Caco-2 (cell line): ENCODE measurements around the gene MPIG6B. TPM values are rescaled to one million over a fixed set of nuclear protein-coding genes. Genes with fewer than 3 reads are reported as not detected.

Experiments used
- BruUV-seq: library from RNA; stranded (reverse); fragments of 400-500 nt; replicated peaks from 2 replicates; lab custom pipeline; 2021; lab: Mats Ljungman, UMichigan
- CTCF ChIA-PET: fragments of 300-600 bp; sonication (Branson Sonifier 250); formaldehyde crosslinking; loops from one replicate; lab custom pipeline; 2022; ENCODE audit warnings: antibody characterized with exemption; lab: Charles Lee
- POLR2A ChIA-PET: fragments of 300-600 bp; sonication (Branson Sonifier 250); formaldehyde crosslinking; loops from one replicate; lab custom pipeline; 2022; ENCODE audit warnings: antibody characterized with exemption; lab: Charles Lee
- DNase-seq, 2 experiments: peaks; one replicate each; pipeline versions ENCODE4 v3.0.0 to v3.0.0-alpha.2; 2020 to 2022
- H3K27me3 ChIP-seq: replicated peaks from 2 replicates; pipeline ENCODE4 v1.6.0; 2011; ENCODE audit warnings: low read length; ENCODE audit not compliant: control insufficient read depth, insufficient read depth
- H3K36me3 ChIP-seq: 2 replicates; pipeline ENCODE4 v1.5.1; 2011; ENCODE audit warnings: low read length; ENCODE audit not compliant: control insufficient read depth, insufficient read depth
- H3K4me1 ChIP-seq: fragments of 250-450 bp; sonication (Bioruptor Pico); 2 replicates; pipeline ENCODE4 v1.5.1; 2020; ENCODE audit warnings: mild to moderate bottlenecking
- H3K4me3 ChIP-seq: 2 replicates; pipeline ENCODE4 v1.5.1; 2011; ENCODE audit warnings: low read depth, mild to moderate bottlenecking, control low read depth, low read length
- H3K9me3 ChIP-seq: fragments of 250-450 bp; sonication (Bioruptor Pico); 2 replicates; pipeline ENCODE4 v1.5.1; 2020; ENCODE audit warnings: mild to moderate bottlenecking, moderate library complexity
- H3K27ac Mint-ChIP-seq: one replicate; pipeline ENCODE4 v1.8.0; 2022; ENCODE audit warnings: mixed read lengths; ENCODE audit not compliant: unreplicated experiment
- H3K27me3 Mint-ChIP-seq: one replicate; pipeline ENCODE4 v1.8.0; 2022; ENCODE audit warnings: mixed read lengths; ENCODE audit not compliant: insufficient read depth, unreplicated experiment
- H3K36me3 Mint-ChIP-seq: one replicate; pipeline ENCODE4 v1.8.0; 2022; ENCODE audit warnings: mild to moderate bottlenecking, mixed read lengths; ENCODE audit not compliant: insufficient read depth, unreplicated experiment
- H3K4me1 Mint-ChIP-seq: one replicate; pipeline ENCODE4 v1.8.0; 2022; ENCODE audit warnings: low read depth, mixed read lengths; ENCODE audit not compliant: unreplicated experiment
- H3K4me3 Mint-ChIP-seq: one replicate; pipeline ENCODE4 v1.8.0; 2022; ENCODE audit warnings: mild to moderate bottlenecking, moderate library complexity, mixed read lengths; ENCODE audit not compliant: unreplicated experiment
- H3K9me3 Mint-ChIP-seq: one replicate; pipeline ENCODE4 v1.8.0; 2022; ENCODE audit warnings: mixed read lengths; ENCODE audit not compliant: unreplicated experiment
- intact Hi-C: fragments of 100-400 bp; cut with micrococcal nuclease; formaldehyde crosslinking; loops from one replicate; pipeline ENCODE4 v1.10.0; 2022; ENCODE audit not compliant: unreplicated experiment
- total RNA-seq: library from RNA; stranded (reverse); gene quantifications from 2 replicates; pipeline ENCODE4 v1.2.3, GENCODE V29; 2022
- TF ChIP-seq, protein P1 (sequence below), 2 experiments: fragments of 200-600 bp in 1 of 2; IDR thresholded peaks; 1 replicate in 1 of 2; 2 replicates in 1 of 2; pipeline versions ENCODE4 v1.5.1 to v1.8.0; 2011 to 2022; ENCODE audit warnings: antibody characterized with exemption in 1 of 2, control low read depth in 1 of 2, inconsistent platforms in 1 of 2, low read depth in 1 of 2, low read length in 1 of 2, mild to moderate bottlenecking in 1 of 2, moderate library complexity in 1 of 2; ENCODE audit not compliant: insufficient read depth in 1 of 2, severe bottlenecking in 1 of 2, unreplicated experiment in 1 of 2

MPIG6B gene
- total RNA-seq, 1 experiment from 2014 or later = not detected

DNA sequence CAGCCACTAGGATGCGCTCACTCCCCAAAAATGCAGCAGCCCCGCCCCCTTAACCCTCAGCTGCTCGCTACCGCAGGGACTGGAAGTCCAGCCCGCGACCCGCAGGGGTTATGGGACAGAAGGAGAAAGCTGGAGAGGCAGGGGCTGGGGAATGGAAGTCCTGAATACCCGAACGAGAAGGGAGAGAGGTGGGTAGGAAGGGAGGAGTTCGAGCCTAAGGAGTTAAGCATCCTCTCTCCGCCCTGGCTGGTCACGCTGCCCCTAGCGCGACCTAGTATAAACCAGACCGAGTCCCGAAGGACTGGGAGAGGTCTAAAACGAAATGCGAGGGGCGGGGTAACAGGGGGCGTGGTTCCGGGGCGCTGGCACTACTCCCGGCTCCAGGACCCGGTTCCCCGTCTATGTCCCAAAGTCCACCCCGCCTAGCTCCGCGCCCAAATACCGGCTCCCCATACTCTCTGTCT, 6.4 kb downstream of the MPIG6B start:
- peak overlapping the region; percentile 87 for H3K4me3 Mint-ChIP-seq
- H3K27ac Mint-ChIP-seq = peak overlapping the region; percentile 84
- H3K4me1 Mint-ChIP-seq = peaks cover 27% of the 10 kb centered on the region
- ChIA-PET POLR2A (interaction anchor here (0.6 to 2.0 kb wide), 13 partner anchors 9 to 133 kb away, joined by 3 to 59 read pairs (median 5); partner anchors contain the start of genes ABHD16A, HSPA1A, HSPA1B and HSPA1L), CTCF (interaction anchor here (0.6 to 2.5 kb wide), 17 partner anchors 10 to 415 kb away, joined by 3 to 30 read pairs (median 4); partner anchors contain the start of genes HSPA1B, LSM2, LY6G5C and MSH5)
- DNase-seq = peak; percentile 94
- no TSS peak for BruUV-seq
- TF ChIP-seq, protein P1, sequence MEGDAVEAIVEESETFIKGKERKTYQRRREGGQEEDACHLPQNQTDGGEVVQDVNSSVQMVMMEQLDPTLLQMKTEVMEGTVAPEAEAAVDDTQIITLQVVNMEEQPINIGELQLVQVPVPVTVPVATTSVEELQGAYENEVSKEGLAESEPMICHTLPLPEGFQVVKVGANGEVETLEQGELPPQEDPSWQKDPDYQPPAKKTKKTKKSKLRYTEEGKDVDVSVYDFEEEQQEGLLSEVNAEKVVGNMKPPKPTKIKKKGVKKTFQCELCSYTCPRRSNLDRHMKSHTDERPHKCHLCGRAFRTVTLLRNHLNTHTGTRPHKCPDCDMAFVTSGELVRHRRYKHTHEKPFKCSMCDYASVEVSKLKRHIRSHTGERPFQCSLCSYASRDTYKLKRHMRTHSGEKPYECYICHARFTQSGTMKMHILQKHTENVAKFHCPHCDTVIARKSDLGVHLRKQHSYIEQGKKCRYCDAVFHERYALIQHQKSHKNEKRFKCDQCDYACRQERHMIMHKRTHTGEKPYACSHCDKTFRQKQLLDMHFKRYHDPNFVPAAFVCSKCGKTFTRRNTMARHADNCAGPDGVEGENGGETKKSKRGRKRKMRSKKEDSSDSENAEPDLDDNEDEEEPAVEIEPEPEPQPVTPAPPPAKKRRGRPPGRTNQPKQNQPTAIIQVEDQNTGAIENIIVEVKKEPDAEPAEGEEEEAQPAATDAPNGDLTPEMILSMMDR (IDR thresholded peaks at IDR 0.05; ENCODE audit: insufficient read depth in 1 of 2, low read depth in 1 of 2, low read length in 1 of 2, severe bottlenecking in 1 of 2, unreplicated experiment in 1 of 2) = peak; percentile 75 to 89
- no peaks in the 10 kb centered on the region for H3K27me3 Mint-ChIP-seq
- peak overlapping the region; percentile 58 for H3K4me3 ChIP-seq
- no peaks in the 10 kb centered on the region for H3K27me3 ChIP-seq
- H3K36me3 ChIP-seq = peaks cover 9% of the 10 kb centered on the region
- peaks cover 87% of the 10 kb centered on the region for H3K36me3 Mint-ChIP-seq
- no peaks in the 10 kb centered on the region for H3K9me3 Mint-ChIP-seq
- H3K9me3 ChIP-seq = no peaks in the 10 kb centered on the region
- intact Hi-C loops = loop anchor here (1.0 kb wide), 5 partner anchors 34 to 101 kb away; no protein-coding TSS in a partner anchor
- H3K4me1 ChIP-seq = peaks cover 13% of the 10 kb centered on the region

DNA sequence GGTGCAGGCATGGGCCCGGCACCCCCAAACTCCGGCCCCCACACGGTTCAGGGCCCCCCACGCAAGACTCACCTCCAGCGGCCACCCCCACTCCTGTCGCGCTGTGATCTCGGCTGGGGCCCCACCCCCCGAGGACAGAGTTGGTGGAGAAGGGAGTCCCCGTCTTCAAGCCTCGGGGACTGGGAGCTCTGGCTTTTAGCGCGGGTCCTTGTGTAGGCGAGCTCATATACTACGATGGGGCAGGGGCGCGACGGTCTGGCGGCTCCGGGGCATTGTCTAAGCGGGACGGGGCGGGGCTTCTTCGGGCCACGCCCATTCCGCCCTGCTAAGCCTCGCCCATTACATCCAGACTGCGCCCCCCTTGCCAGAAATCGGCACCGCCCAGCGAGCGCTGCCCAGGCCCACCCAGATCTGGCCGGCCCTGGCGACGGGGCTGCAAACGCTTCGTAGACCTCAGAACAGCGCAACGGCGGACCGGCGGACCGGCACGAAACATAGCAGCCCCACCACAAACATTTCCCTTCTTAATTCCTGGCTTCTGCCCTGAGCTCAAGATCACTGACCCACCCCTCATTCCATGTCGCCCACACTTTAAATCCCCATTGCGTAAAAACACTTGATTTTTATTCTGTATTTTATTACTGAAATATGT, 6.9 kb downstream of the MPIG6B start:
- Mint-ChIP-seq H3K4me1 (peaks cover 27% of the 10 kb centered on the region), H3K36me3 (peaks cover 93% of the 10 kb centered on the region), H3K27me3 (no peaks in the 10 kb centered on the region), H3K27ac (peak overlapping the region; percentile 84), H3K4me3 (peak overlapping the region; percentile 87), H3K9me3 (no peaks in the 10 kb centered on the region)
- no peaks in the 10 kb centered on the region for H3K9me3 ChIP-seq
- DNase-seq = peak; percentile 78 to 87
- no peaks in the 10 kb centered on the region for H3K27me3 ChIP-seq
- BruUV-seq = TSS peak; percentile 41
- H3K4me3 ChIP-seq = peak overlapping the region; percentile 58
- H3K36me3 ChIP-seq = peaks cover 9% of the 10 kb centered on the region
- CTCF ChIA-PET = interaction anchor here (0.6 to 2.5 kb wide), 17 partner anchors 9 to 414 kb away, joined by 3 to 30 read pairs (median 4); partner anchors contain the start of genes HSPA1B, LSM2, LY6G5C and MSH5
- intact Hi-C loops = loop anchor here (1.0 kb wide), 6 partner anchors 8 to 100 kb away; no protein-coding TSS in a partner anchor
- POLR2A ChIA-PET = interaction anchor here (0.5 to 2.0 kb wide), 12 partner anchors 8 to 133 kb away, joined by 3 to 59 read pairs (median 6); partner anchors contain the start of genes ABHD16A, HSPA1A, HSPA1B and HSPA1L
- H3K4me1 ChIP-seq = peaks cover 16% of the 10 kb centered on the region
- TF ChIP-seq, protein P1 (IDR thresholded peaks at IDR 0.05; ENCODE audit: insufficient read depth in 1 of 2, low read depth in 1 of 2, low read length in 1 of 2, severe bottlenecking in 1 of 2, unreplicated experiment in 1 of 2) = peak in 1 of 2 experiments; percentile 14

DNA sequence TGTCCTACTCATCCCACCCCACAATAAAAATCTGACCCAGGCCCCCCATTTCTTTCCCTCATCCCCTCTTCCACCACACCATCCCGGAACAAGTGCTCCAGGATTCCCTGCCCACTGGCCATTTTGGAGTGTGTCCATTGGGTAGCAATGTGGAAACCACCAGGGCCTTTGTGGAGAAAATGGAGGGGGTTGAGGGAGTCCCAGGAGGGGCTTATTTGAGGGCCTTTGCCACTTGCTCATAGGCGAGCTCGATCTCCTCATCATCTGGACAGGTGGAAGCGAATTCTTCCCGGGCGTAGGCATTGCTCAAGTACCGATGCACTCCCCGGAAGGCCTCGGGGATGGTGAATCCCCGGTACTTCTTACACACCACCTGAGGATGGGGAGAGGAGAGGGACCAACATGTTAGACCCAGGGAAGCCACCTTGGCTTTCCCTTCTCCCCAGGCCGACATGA, 7.5 kb downstream of the MPIG6B start:
- Mint-ChIP-seq H3K27ac (peak overlapping the region; percentile 84), H3K36me3 (peaks cover 96% of the 10 kb centered on the region), H3K4me1 (peaks cover 27% of the 10 kb centered on the region), H3K9me3 (no peaks in the 10 kb centered on the region), H3K27me3 (no peaks in the 10 kb centered on the region), H3K4me3 (peak overlapping the region; percentile 87)
- intact Hi-C loops = loop anchor here (1.0 kb wide), 1 partner anchor 8 kb away; no protein-coding TSS in a partner anchor
- H3K4me3 ChIP-seq = no peak overlapping the region
- no peaks in the 10 kb centered on the region for H3K27me3 ChIP-seq
- ChIA-PET CTCF (interaction anchor here (1.2 to 2.5 kb wide), 7 partner anchors 9 to 97 kb away, joined by 3 to 30 read pairs (median 5); partner anchors contain the start of genes HSPA1B and MSH5), POLR2A (interaction anchor here (0.5 to 2.0 kb wide), 8 partner anchors 8 to 1242 kb away, joined by 3 to 59 read pairs (median 6); partner anchors contain the start of genes HSPA1B, MSH5 and NEU1)
- peaks cover 16% of the 10 kb centered on the region for H3K4me1 ChIP-seq
- TF ChIP-seq, protein P1 (IDR thresholded peaks at IDR 0.05; ENCODE audit: insufficient read depth in 1 of 2, low read depth in 1 of 2, low read length in 1 of 2, severe bottlenecking in 1 of 2, unreplicated experiment in 1 of 2) = no peak
- H3K9me3 ChIP-seq = no peaks in the 10 kb centered on the region
- no TSS peak for BruUV-seq
- no peak for DNase-seq
- peaks cover 9% of the 10 kb centered on the region for H3K36me3 ChIP-seq
